Type B pancreatic cell (in vitro differentiated cells): ENCODE results near the gene RNF224. TPM values are rescaled to one million over a fixed set of nuclear protein-coding genes. Genes with fewer than 3 reads are reported as not detected.

Experiments used
- DNase-seq: peaks from one replicate; pipeline ENCODE4 v3.0.0; 2021; ENCODE audit warnings: mixed read lengths; ENCODE audit not compliant: unreplicated experiment; ENCODE audit errors: extremely low spot score
- H3K27ac Mint-ChIP-seq: 2 replicates; pipeline ENCODE4 v1.8.0; 2021; ENCODE audit warnings: mild to moderate bottlenecking, mixed read lengths
- H3K27me3 Mint-ChIP-seq: 2 replicates; pipeline ENCODE4 v1.8.0; 2021; ENCODE audit warnings: mixed read lengths
- H3K36me3 Mint-ChIP-seq: 2 replicates; pipeline ENCODE4 v1.8.0; 2021; ENCODE audit warnings: mixed read lengths
- H3K4me1 Mint-ChIP-seq: one replicate; pipeline ENCODE4 v1.8.0; 2021; ENCODE audit warnings: mixed read lengths; ENCODE audit not compliant: unreplicated experiment
- H3K4me3 Mint-ChIP-seq: 2 replicates; pipeline ENCODE4 v1.8.0; 2021; ENCODE audit warnings: mild to moderate bottlenecking, mixed read lengths
- H3K9me3 Mint-ChIP-seq: 2 replicates; pipeline ENCODE4 v1.8.0; 2021; ENCODE audit warnings: mixed read lengths
- CTCF ChIP-seq: fragments of 200-600 bp; sonication (generic); conservative IDR thresholded peaks from 2 replicates; pipeline ENCODE4 v1.5.0; 2021; ENCODE audit warnings: antibody characterized with exemption, mild to moderate bottlenecking
- total RNA-seq: library from RNA; stranded (reverse); gene quantifications from 2 replicates; pipeline ENCODE4 v1.2.1, GENCODE V29; 2021; ENCODE audit warnings: low replicate concordance

The RNF224 gene
- total RNA-seq, 1 donor from 2014 or later, result 0.48 TPM

- Mint-ChIP-seq H3K4me1 (peaks cover 17% of the 10 kb centered on the region), H3K27ac (no peak overlapping the region), H3K27me3 (no peaks in the 10 kb centered on the region), H3K36me3 (no peaks in the 10 kb centered on the region), H3K4me3 (no peak overlapping the region), H3K9me3 (no peaks in the 10 kb centered on the region)
- no peak for TF ChIP-seq CTCF
- no peak for DNase-seq
Observed at GRCh38 chr9:137273611-137274320, 46.5 kb downstream of the RNF224 start.

- H3K9me3 Mint-ChIP-seq, result no peaks in the 10 kb centered on the region
- H3K4me1 Mint-ChIP-seq, result peaks cover 17% of the 10 kb centered on the region
- peak overlapping the region; percentile 61 for H3K27ac Mint-ChIP-seq
- H3K4me3 Mint-ChIP-seq, result peak overlapping the region; percentile 14
- no peak for TF ChIP-seq CTCF
- DNase-seq, result no peak
- no peaks in the 10 kb centered on the region for H3K27me3 Mint-ChIP-seq
- H3K36me3 Mint-ChIP-seq, result no peaks in the 10 kb centered on the region
Observed at GRCh38 chr9:137275203-137275587, 47.9 kb downstream of the RNF224 start.

GRCh38 chr9:137275588-137276472 is 48.5 kb downstream of the RNF224 start:
- TF ChIP-seq CTCF, result no peak
- DNase-seq, result peak; percentile 66
- H3K4me1 Mint-ChIP-seq, result peaks cover 17% of the 10 kb centered on the region
- no peaks in the 10 kb centered on the region for H3K27me3 Mint-ChIP-seq
- H3K27ac Mint-ChIP-seq, result peak overlapping the region; percentile 61
- no peaks in the 10 kb centered on the region for H3K9me3 Mint-ChIP-seq
- no peaks in the 10 kb centered on the region for H3K36me3 Mint-ChIP-seq
- peak overlapping the region; percentile 14 for H3K4me3 Mint-ChIP-seq

- Mint-ChIP-seq H3K9me3 (no peaks in the 10 kb centered on the region), H3K4me1 (peaks cover 17% of the 10 kb centered on the region), H3K36me3 (no peaks in the 10 kb centered on the region), H3K4me3 (peak overlapping the region; percentile 65), H3K27ac (peak overlapping the region; percentile 26), H3K27me3 (no peaks in the 10 kb centered on the region)
- TF ChIP-seq CTCF, result no peak
- peak; percentile 68 for DNase-seq
Observed at GRCh38 chr9:137276473-137277328, 49.4 kb downstream of the RNF224 start.

GRCh38 chr9:137277329-137278041 is 50.2 kb downstream of the RNF224 start, which contains the start of gene TOR4A:
Gene TOR4A, plus strand, starts transcription at chr9:137277726. Its CDS starts 964 bp downstream, at chr9:137278690.
- TF ChIP-seq CTCF, result no peak
- peak; percentile 79 for DNase-seq
- Mint-ChIP-seq H3K36me3 (no peaks in the 10 kb centered on the region), H3K9me3 (no peaks in the 10 kb centered on the region), H3K27ac (peak within 1 kb of the TSS; percentile 26), H3K4me3 (peak within 1 kb of the TSS; percentile 65), H3K4me1 (peaks cover 17% of the 10 kb centered on the region), H3K27me3 (peaks cover 7% of the 10 kb centered on the region)
